GM23338 (cell line): ENCODE results near the gene CERT1. TPM values are rescaled to one million over a fixed set of nuclear protein-coding genes. Genes with fewer than 3 reads are reported as not detected.

Experiments used
- ATAC-seq: fragments of 200-7000 bp; cut with Tn5 transposase; 3 replicates; pipeline ENCODE4 v1.9.1; 2020
- DNase-seq: peaks from one replicate; pipeline ENCODE4 v3.0.0-alpha.2; 2015; ENCODE audit warnings: low spot score
- H2AFZ ChIP-seq: fragments of 200-600 bp; sonication (generic); 2 replicates; pipeline ENCODE4 v1.8.0; 2016; ENCODE audit warnings: antibody characterized with exemption, mild to moderate bottlenecking, moderate library complexity
- H3F3A ChIP-seq: fragments of 200-600 bp; sonication (generic); replicated peaks from 2 replicates; pipeline ENCODE4 v1.8.0; 2017; ENCODE audit warnings: antibody characterized with exemption, mixed run types, low read depth
- H3K27ac ChIP-seq: fragments of 200-600 bp; sonication (generic); 2 replicates; pipeline ENCODE4 v1.6.1; 2016; ENCODE audit warnings: low read depth
- H3K27me3 ChIP-seq: fragments of 200-600 bp; sonication (generic); 2 replicates; pipeline ENCODE4 v1.8.0; 2016; ENCODE audit warnings: mild to moderate bottlenecking, mixed run types, moderate library complexity; ENCODE audit not compliant: insufficient read depth
- H3K36me3 ChIP-seq: fragments of 200-600 bp; sonication (generic); 2 replicates; pipeline ENCODE4 v1.8.0; 2016; ENCODE audit warnings: mild to moderate bottlenecking; ENCODE audit not compliant: insufficient read depth
- H3K4me1 ChIP-seq: fragments of 200-600 bp; sonication (generic); 2 replicates; pipeline ENCODE4 v1.8.0; 2016; ENCODE audit warnings: mild to moderate bottlenecking, moderate library complexity; ENCODE audit not compliant: insufficient read depth
- H3K4me2 ChIP-seq: fragments of 200-600 bp; sonication (generic); 2 replicates; pipeline ENCODE4 v1.7.1; 2017; ENCODE audit warnings: mixed run types
- H3K4me3 ChIP-seq: fragments of 200-600 bp; sonication (generic); 2 replicates; pipeline ENCODE4 v1.6.1; 2016; ENCODE audit warnings: mixed run types
- H3K79me2 ChIP-seq: fragments of 200-600 bp; sonication (generic); replicated peaks from 2 replicates; pipeline ENCODE4 v1.8.0; 2017; ENCODE audit warnings: mild to moderate bottlenecking; ENCODE audit not compliant: insufficient read depth
- H3K9me2 ChIP-seq: fragments of 200-600 bp; sonication (generic); 2 replicates; pipeline ENCODE4 v1.8.0; 2017; ENCODE audit not compliant: insufficient read depth
- H4K20me1 ChIP-seq: fragments of 200-600 bp; sonication (generic); replicated peaks from 2 replicates; pipeline ENCODE4 v1.8.0; 2017; ENCODE audit warnings: mild to moderate bottlenecking; ENCODE audit not compliant: insufficient read depth
- H3K27ac Mint-ChIP-seq: 2 replicates; pipeline ENCODE4 v1.8.0; 2020; ENCODE audit warnings: inconsistent platforms, mild to moderate bottlenecking, moderate library complexity, mixed read lengths
- H3K27me3 Mint-ChIP-seq: 3 replicates; pipeline ENCODE4 v1.8.0; 2022; ENCODE audit warnings: low read depth, mild to moderate bottlenecking, moderate library complexity, mixed read lengths, inconsistent platforms; ENCODE audit not compliant: insufficient read depth, poor library complexity
- H3K36me3 Mint-ChIP-seq: 3 replicates; pipeline ENCODE4 v1.8.0; 2021; ENCODE audit warnings: low read depth, mild to moderate bottlenecking, inconsistent platforms, moderate library complexity, mixed read lengths
- H3K4me1 Mint-ChIP-seq: 3 replicates; pipeline ENCODE4 v1.8.0; 2020; ENCODE audit warnings: mild to moderate bottlenecking, inconsistent platforms, mixed read lengths
- H3K4me3 Mint-ChIP-seq: 3 replicates; pipeline ENCODE4 v1.8.0; 2021; ENCODE audit warnings: moderate library complexity, mild to moderate bottlenecking, inconsistent platforms, mixed read lengths
- H3K9me3 Mint-ChIP-seq: 3 replicates; pipeline ENCODE4 v1.8.0; 2020; ENCODE audit warnings: moderate library complexity, mild to moderate bottlenecking, inconsistent platforms, mixed read lengths
- CREB1 ChIP-seq: fragments of 250-450 bp; sonication (Bioruptor Pico); IDR thresholded peaks from 2 replicates; pipeline ENCODE4 v1.5.0; 2020; ENCODE audit warnings: low read depth, mild to moderate bottlenecking, moderate library complexity
- CTCF ChIP-seq, 2 experiments: fragments of 200-600 bp in 1 of 2; sonication (generic) in 1 of 2; conservative IDR thresholded peaks; 2 replicates each; pipeline versions ENCODE4 v1.5.1 to v1.6.1; 2016 to 2017; ENCODE audit warnings: antibody characterized with exemption in 2 of 2, low read depth in 2 of 2, mild to moderate bottlenecking in 2 of 2, moderate library complexity in 1 of 2
- EZH2 ChIP-seq: fragments of 200-600 bp; sonication (generic); IDR thresholded peaks from one replicate; pipeline ENCODE4 v1.8.0; 2017; ENCODE audit warnings: antibody characterized with exemption, mild to moderate bottlenecking, low read depth; ENCODE audit not compliant: unreplicated experiment
- EZH2phosphoT487 ChIP-seq: fragments of 200-600 bp; sonication (generic); IDR thresholded peaks from one replicate; pipeline ENCODE4 v1.8.1; 2018; ENCODE audit warnings: antibody characterized with exemption; ENCODE audit not compliant: unreplicated experiment
- JUNB ChIP-seq: IDR thresholded peaks from one replicate; pipeline ENCODE4 v1.6.1; 2016; ENCODE audit warnings: antibody characterized with exemption; ENCODE audit not compliant: unreplicated experiment
- NANOG ChIP-seq: IDR thresholded peaks from 2 replicates; pipeline ENCODE4 v1.6.1; 2016; ENCODE audit warnings: antibody characterized with exemption, borderline replicate concordance
- POLR2AphosphoS5 ChIP-seq: IDR thresholded peaks from 2 replicates; pipeline ENCODE4 v1.6.1; 2016; ENCODE audit warnings: antibody characterized with exemption, low read depth
- REST ChIP-seq: IDR thresholded peaks from one replicate; pipeline ENCODE4 v1.6.1; 2018; ENCODE audit warnings: antibody characterized with exemption; ENCODE audit not compliant: unreplicated experiment
- STAT1 ChIP-seq: IDR thresholded peaks from one replicate; pipeline ENCODE4 v1.6.1; 2016; ENCODE audit warnings: antibody characterized with exemption; ENCODE audit not compliant: unreplicated experiment
- ZNF114 ChIP-seq: fragments of 250-450 bp; sonication (Bioruptor Pico); IDR thresholded peaks from 2 replicates; pipeline ENCODE4 v1.5.0; 2020; ENCODE audit warnings: mild to moderate bottlenecking, moderate library complexity
- ZNF331 ChIP-seq: fragments of 250-450 bp; sonication (Bioruptor Pico); IDR thresholded peaks from 2 replicates; pipeline ENCODE4 v1.5.0; 2020; ENCODE audit warnings: low read depth, mild to moderate bottlenecking, moderate library complexity
- polyA plus RNA-seq: library from polyadenylated mRNA; unstranded; fragments of >200 nt; fragmentation: Nextera tagmentation; extraction: Ambion mirVana; gene quantifications from 2 replicates; pipeline ENCODE4 v1.2.1, GENCODE V29; 2016
- total RNA-seq: library from RNA; depleted of rRNA; stranded (reverse); fragments of >200 nt; shearing (Covaris generic); gene quantifications from 2 replicates; pipeline ENCODE4 v1.2.3, GENCODE V29; 2014
- TF ChIP-seq, protein P1 (sequence below): fragments of 250-450 bp; sonication (Bioruptor Pico); IDR thresholded peaks from 2 replicates; pipeline ENCODE4 v1.5.0; 2020; ENCODE audit warnings: mild to moderate bottlenecking, moderate library complexity
- TF ChIP-seq, protein P2 (sequence below): IDR thresholded peaks from 2 replicates; pipeline ENCODE4 v1.6.1; 2016; ENCODE audit warnings: antibody characterized with exemption

CERT1 gene
- total and polyA plus RNA-seq, 2 experiments from 2014 or later, result 36.5 to 40.7 TPM

GRCh38 chr5:75348241-75348640, 163.2 kb downstream of the CERT1 start:
- Histone ChIP-seq H3K4me1 (no peaks in the 10 kb centered on the region), H3K36me3 (peaks cover 95% of the 10 kb centered on the region), H3K79me2 (peaks cover 81% of the 10 kb centered on the region), H3K27me3 (no peaks in the 10 kb centered on the region), H2AFZ (no peak overlapping the region), H4K20me1 (peaks cover 34% of the 10 kb centered on the region), H3K27ac (no peak overlapping the region), H3F3A (no peaks in the 10 kb centered on the region; the same call in 1 of the 2 replicates), H3K9me2 (no peaks in the 10 kb centered on the region), H3K4me3 (no peak overlapping the region), H3K4me2 (no peak overlapping the region)
- ATAC-seq (no peak), DNase-seq (no peak)
- Mint-ChIP-seq H3K4me3 (no peak overlapping the region), H3K27ac (no peak overlapping the region), H3K4me1 (no peaks in the 10 kb centered on the region), H3K27me3 (peaks cover 1% of the 10 kb centered on the region), H3K9me3 (no peaks in the 10 kb centered on the region), H3K36me3 (peaks cover 83% of the 10 kb centered on the region)
- TF ChIP-seq EZH2phosphoT487 (no peak), ZNF331 (no peak), ZNF114 (CRISPR knock-in tag) (no peak), POLR2AphosphoS5 (no peak), NANOG (no peak), EZH2 (no peak), STAT1 (no peak), REST (no peak), CTCF (conservative IDR thresholded peaks at IDR 0.05; ENCODE audit: low read depth in 2 of 2) (no peak), CREB1 (no peak), JUNB (no peak)
- TF ChIP-seq, protein P1, sequence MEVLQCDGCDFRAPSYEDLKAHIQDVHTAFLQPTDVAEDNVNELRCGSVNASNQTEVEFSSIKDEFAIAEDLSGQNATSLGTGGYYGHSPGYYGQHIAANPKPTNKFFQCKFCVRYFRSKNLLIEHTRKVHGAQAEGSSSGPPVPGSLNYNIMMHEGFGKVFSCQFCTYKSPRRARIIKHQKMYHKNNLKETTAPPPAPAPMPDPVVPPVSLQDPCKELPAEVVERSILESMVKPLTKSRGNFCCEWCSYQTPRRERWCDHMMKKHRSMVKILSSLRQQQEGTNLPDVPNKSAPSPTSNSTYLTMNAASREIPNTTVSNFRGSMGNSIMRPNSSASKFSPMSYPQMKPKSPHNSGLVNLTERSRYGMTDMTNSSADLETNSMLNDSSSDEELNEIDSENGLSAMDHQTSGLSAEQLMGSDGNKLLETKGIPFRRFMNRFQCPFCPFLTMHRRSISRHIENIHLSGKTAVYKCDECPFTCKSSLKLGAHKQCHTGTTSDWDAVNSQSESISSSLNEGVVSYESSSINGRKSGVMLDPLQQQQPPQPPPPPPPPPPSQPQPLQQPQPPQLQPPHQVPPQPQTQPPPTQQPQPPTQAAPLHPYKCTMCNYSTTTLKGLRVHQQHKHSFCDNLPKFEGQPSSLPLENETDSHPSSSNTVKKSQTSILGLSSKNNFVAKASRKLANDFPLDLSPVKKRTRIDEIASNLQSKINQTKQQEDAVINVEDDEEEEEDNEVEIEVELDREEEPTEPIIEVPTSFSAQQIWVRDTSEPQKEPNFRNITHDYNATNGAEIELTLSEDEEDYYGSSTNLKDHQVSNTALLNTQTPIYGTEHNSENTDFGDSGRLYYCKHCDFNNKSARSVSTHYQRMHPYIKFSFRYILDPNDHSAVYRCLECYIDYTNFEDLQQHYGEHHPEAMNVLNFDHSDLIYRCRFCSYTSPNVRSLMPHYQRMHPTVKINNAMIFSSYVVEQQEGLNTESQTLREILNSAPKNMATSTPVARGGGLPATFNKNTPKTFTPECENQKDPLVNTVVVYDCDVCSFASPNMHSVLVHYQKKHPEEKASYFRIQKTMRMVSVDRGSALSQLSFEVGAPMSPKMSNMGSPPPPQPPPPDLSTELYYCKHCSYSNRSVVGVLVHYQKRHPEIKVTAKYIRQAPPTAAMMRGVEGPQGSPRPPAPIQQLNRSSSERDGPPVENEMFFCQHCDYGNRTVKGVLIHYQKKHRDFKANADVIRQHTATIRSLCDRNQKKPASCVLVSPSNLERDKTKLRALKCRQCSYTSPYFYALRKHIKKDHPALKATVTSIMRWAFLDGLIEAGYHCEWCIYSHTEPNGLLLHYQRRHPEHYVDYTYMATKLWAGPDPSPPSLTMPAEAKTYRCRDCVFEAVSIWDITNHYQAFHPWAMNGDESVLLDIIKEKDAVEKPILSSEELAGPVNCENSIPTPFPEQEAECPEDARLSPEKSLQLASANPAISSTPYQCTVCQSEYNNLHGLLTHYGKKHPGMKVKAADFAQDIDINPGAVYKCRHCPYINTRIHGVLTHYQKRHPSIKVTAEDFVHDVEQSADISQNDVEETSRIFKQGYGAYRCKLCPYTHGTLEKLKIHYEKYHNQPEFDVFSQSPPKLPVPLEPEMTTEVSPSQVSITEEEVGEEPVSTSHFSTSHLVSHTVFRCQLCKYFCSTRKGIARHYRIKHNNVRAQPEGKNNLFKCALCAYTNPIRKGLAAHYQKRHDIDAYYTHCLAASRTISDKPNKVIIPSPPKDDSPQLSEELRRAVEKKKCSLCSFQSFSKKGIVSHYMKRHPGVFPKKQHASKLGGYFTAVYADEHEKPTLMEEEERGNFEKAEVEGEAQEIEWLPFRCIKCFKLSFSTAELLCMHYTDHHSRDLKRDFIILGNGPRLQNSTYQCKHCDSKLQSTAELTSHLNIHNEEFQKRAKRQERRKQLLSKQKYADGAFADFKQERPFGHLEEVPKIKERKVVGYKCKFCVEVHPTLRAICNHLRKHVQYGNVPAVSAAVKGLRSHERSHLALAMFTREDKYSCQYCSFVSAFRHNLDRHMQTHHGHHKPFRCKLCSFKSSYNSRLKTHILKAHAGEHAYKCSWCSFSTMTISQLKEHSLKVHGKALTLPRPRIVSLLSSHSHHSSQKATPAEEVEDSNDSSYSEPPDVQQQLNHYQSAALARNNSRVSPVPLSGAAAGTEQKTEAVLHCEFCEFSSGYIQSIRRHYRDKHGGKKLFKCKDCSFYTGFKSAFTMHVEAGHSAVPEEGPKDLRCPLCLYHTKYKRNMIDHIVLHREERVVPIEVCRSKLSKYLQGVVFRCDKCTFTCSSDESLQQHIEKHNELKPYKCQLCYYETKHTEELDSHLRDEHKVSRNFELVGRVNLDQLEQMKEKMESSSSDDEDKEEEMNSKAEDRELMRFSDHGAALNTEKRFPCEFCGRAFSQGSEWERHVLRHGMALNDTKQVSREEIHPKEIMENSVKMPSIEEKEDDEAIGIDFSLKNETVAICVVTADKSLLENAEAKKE, result no peak
- TF ChIP-seq, protein P2, sequence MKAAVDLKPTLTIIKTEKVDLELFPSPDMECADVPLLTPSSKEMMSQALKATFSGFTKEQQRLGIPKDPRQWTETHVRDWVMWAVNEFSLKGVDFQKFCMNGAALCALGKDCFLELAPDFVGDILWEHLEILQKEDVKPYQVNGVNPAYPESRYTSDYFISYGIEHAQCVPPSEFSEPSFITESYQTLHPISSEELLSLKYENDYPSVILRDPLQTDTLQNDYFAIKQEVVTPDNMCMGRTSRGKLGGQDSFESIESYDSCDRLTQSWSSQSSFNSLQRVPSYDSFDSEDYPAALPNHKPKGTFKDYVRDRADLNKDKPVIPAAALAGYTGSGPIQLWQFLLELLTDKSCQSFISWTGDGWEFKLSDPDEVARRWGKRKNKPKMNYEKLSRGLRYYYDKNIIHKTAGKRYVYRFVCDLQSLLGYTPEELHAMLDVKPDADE, result no peak
